Measurements from ENCODE around the gene ANKS6.
"Not testable (repeated sequence)": the region's sequence is repeated elsewhere in the genome, so short reads cannot be mapped to it uniquely, and the experiment has no call there.

Gene ANKS6

DNA sequence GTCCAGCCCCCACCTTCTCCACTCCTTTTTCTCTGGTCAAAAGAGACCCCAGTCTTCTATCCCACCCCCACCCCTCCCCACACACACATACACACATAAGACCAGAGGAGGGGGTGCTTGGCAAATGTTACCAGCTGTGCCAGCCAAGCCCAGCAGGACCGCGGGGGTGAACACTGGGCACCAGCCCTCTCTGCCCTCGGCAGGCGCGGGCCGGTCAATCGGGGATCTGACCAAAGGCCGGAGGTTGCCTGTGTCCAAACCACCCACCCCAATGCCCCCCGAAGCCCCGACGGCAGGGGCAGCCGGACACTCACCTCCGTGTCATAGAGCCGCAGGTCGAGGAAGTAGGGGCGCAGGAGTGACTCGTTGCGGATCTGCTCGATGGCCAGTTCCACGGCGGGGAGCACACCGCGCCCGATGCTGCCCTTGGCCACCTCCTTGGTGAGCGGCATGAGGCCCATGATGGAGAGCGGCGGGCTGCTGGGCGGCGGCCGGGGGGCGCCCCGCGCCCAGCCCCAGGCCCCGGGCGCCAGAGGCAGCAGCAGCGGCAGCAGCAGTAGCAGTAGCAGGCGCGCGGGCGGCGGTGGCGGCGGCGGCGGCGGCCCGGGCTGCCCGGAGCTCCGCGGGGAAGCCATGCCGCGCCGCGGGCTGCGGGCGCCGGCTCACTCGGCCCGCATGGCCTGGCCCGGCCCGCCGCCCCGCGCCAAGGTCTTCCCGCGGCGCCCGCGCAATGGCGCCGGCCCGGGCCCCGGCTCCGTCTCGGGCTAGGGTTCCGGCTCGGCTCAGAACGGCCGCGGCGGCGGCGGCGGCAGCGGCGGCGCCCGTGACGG is 88.0 kb downstream of the ANKS6 start:
- no peak overlapping the region for H3K27ac ChIP-seq
- no peak for DNase-seq (ENCODE audit: low read depth, low spot score)

DNA sequence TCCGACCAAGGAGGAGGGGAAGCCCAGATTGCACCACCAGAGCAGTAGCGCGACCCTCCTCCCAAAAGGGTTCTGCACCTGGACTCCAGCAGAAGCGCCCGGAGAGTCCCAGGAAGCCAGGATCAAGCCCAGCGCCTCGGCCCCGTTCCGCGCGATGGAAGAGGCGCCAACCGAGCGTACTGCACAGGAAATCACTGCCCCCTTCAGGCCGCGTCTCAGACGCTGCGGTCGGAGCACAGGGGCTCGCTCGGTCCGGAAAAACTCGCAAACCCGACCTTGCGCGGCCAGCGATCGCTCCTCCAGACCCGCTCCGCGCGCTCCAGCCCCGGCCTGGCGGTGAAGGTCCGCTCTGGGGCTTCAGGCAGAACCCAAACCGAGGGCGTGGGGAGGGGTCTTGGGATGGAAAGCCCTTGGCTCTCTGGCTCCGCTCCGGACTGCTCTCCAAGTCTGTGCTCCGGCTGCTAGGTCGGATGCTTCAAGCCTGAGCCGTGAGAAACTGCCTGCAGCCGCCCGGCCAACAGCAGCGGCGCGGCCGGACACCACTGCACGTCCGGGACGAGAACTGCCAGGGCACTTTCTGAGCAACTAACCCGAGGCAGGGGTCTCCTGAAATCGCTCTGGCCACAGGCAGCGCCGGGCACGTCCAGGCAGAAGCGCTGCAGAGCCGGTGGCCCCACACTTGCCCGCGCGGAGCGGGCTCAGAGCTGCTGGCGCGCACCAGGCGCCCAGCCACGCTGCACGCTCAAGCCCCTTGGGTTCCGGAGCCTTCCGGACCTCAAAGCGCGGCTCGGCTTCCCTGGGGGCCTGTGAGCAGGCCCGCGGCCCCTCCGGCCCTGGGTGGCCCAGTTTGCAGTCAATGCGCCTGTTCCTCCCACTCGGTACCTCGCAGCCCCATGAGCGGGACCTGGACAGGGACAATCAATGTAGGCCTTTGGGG is 88.9 kb downstream of the ANKS6 start:
- no peak for DNase-seq (ENCODE audit: low read depth, low spot score)
- no peak overlapping the region for H3K27ac ChIP-seq

DNA sequence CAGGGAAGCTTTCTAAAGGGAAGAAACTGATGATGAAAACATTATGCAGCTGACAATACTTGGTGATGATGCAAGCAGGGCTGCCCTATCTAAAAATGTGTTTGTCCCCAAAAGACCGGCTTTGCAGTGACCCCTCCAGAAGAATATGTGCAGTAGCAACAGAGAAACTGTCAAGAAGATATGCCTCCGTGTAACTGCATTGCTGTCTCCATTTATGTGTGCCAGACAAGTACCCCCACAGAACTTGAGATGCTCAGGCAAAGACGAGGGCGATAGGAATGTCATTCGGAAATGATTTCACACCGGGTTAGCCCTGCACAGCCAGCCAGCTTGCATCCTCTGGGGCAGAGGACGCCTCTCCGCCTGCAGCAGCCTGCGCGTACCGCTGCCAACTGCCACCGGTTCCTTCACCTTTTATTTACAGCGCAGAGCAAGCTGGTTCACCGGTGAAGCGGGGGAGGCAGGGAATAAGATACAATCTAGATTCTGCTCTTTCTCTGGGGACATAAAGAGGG is 89.6 kb downstream of the ANKS6 start:
- no peak overlapping the region for H3K27ac ChIP-seq
- DNase-seq (ENCODE audit: low read depth, low spot score), result no peak

DNA sequence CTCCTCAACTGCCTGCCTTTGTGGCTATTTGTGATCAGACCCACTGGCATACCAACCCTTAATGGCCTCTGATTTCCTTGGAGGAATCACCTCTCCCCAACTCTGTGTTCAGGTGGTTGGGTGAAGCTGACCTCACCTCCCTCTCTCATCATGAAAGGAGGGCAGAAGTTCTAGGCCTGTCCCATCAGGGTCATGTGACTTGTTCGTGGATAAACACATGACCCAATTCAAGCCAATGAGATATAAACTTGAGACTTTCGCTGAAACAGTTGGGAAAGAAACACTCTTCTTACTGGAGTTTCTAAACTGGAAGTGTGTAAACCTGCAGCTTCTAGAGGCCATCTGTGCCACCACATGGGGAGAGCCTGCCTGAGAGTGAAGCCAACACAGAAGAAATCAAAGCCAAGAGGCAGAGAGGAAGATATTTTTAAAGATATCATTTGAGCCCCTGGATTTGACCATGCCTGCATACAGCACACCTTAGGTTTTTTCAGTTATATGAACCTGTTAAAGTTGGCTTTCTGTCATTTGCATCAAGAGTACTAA is 93.4 kb downstream of the ANKS6 start:
- no peak for DNase-seq (ENCODE audit: low read depth, low spot score)
- H3K27ac ChIP-seq, result no peak overlapping the region

DNA sequence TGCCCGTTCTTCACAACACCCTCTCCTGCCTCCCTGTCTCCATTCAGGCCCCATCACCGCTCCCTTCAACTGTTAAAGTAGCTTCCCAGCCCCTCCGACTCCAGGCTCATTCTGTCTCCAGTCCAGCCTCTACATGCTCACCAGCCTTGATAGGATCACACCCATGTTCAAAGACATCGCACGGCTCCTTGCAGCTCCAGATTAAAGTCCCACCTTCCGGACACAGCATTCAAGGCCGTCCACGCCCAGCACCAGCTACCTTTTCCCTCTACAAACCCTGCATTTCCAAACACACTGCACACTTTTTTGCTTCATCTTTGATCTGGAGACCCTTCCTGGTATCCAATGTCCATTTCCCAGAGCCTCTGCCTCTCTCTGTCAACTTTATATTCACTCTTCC is 94.0 kb downstream of the ANKS6 start:
- H3K27ac ChIP-seq, result no peak overlapping the region
- DNase-seq (ENCODE audit: low read depth, low spot score), result no peak

DNA sequence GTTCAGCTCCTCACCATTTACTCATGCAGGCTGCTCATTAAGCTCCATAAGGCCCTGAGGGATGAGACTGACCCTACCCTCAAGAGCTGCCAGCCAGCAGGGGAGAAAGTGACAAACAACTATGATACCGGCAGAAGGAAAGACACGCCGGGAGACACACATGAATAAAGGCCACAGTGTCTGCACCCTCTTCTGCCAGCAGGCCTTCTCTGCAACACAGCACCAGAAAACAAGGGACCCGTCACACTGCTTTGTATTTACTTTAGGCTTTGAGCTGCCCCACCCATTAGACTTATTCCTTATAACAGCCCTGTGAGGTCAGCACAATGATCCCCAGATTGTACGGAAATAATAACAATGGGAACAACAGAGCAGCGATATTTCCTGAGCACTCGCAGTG is 94.8 kb downstream of the ANKS6 start:
- no peak for DNase-seq (ENCODE audit: low read depth, low spot score)
- no peak overlapping the region for H3K27ac ChIP-seq

DNA sequence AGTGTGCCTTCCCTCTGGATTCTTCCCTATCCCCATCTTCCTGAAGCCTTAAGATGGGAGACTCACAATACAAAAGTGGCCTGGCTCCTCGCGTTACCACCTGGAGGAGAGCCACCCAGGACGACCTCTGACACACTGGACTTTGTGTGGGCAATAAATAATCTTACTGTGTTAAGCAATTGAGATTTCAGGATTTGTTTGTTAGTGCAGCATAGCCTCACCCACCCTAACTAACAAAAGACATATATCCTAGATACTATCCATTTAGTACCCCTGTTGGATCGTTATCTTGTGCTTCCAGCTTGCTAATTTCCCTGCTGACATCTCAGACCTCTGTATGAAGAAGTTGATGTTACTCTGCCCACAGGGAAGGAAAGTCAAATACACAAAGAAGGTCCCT is 95.6 kb downstream of the ANKS6 start:
- no peak overlapping the region for H3K27ac ChIP-seq
- no peak for DNase-seq (ENCODE audit: low read depth, low spot score)

DNA sequence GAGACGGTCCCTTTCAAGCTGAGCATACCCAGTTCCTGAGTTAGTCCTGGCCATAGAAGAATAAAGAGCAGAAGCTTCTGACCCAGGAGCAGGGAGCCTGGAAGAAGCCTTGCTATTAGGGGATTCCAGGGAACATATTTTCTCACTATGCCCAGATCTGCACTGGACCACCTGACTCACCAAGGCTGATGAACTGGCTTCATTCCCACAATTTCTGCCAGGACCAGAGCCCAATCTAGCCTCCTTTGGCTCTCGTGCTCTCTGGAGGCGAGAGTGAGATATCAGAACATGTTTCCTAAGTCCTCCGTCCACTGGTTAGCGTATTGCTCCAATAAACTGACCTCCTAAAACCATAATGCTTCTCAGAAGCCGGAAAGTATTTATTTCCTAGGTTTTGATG is 97.5 kb downstream of the ANKS6 start:
- no peak for DNase-seq (ENCODE audit: low read depth, low spot score)
- no peak overlapping the region for H3K27ac ChIP-seq

DNA sequence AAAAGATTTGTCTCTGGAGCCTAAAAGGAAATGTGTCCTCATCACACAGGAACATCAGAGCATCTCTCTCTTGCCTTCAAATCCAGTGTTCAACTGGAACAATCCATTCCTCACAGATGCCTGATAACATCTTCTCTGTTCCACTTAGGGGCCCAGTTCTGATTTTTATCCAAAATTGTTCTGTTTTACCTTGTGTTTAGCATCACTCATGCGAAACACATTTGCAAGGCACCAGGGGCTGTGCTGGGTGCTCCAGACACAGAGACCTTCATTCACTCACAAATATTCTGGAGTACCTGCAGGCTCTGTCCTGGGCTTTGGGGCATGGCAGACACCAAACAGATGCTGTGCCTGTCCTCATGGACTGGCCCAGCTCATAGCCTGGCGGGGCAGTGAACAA is 101.4 kb downstream of the ANKS6 start:
- no peak for DNase-seq (ENCODE audit: low read depth, low spot score)
- H3K27ac ChIP-seq, result no peak overlapping the region

DNA sequence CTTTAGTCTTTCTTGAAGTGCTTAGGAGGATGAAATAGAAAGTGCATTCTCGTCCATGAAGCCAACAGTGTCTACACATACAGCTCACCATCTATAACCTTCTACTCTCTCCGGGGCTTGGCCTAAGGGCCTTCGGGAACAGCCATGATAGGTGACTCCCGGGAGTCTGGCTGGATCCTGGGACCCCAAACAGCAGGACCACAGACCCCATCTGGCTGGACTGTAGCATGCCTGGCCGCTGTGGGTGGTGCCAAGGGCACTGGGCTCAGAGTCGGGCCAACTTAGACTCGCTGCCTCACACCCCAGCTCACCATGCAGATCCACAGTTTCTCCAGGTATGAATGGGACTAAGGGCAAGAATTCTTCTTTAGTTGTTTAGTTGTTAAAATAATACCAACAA is 104.0 kb downstream of the ANKS6 start:
- no peak overlapping the region for H3K27ac ChIP-seq
- DNase-seq (ENCODE audit: low read depth, low spot score), result no peak

DNA sequence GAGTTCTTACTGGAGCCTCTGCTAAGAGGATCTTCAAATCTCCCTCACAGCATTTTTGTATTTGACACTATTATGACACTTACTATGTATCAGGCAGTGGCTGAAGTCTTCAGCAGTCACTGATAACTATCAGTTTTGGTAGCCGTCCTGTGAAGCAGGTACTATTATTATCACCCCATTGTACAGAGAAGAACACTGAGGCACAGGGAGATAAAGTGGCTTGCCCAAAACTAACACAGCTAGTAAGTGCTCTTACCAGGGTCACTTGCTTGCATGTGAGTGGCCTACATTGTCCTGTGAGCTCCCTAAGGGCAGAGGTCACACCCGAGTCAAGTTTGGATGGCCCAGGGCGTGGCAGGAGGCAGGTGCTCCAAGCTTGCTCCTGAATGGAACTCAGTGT is 104.5 kb downstream of the ANKS6 start:
- no peak for DNase-seq (ENCODE audit: low read depth, low spot score)
- no peak overlapping the region for H3K27ac ChIP-seq

DNA sequence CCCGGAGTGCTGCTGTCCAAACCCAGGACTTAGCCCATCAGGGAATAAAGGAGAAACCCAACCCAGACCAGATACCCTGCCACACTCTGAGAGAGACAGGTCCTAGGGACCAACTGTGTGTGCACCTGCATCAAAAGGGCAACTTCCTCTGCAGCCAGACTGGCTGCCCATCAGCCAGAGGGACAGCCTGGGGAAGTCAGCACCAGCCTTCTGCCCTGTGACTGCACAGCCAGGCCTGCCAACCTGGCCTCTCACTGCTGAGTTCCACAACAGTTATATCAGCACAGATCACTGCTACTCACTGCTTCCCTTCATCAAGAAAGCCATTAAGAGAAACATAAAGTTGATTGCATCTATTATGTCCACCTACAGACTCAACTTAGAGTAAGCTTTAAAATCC is 105.7 kb downstream of the ANKS6 start:
- no peak overlapping the region for H3K27ac ChIP-seq
- no peak for DNase-seq (ENCODE audit: low read depth, low spot score)

DNA sequence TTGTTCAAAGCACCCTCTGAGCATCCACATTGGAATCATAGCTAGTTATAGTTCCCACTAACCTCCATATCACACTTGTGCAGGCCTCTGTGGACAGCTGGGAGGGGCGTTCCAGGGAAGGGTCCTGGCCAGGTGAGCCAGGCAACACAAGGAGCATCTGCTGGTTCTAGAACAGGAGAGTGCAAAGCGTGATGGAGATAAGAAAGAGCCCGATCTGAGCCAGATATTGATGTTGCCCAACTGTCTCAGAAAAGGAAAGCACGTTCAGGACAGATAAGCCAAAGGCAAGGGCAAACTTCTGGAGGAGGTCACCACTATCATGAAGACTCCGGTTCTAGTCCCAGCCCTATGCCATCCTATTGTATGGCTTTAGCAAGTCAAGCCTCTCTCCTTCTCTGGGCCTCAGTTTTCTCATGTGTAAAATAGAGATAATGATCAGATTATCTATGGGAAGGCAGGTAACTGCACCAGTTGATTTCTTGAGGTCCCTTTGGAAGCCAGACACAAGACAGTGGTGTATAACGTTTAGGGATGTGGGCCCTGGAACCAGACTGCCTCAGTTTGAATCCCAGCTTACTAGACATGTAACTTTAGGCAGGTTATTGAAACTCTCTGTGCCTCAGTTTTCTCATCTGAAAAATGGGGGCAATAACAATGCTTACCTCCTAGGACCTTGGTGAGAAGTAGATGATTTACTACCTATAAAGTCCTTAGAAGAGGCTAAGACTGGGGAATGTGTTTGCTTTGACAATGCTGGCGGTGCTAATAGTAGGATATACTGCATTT is 107.5 kb downstream of the ANKS6 start:
- no peak overlapping the region for H3K27ac ChIP-seq

DNA sequence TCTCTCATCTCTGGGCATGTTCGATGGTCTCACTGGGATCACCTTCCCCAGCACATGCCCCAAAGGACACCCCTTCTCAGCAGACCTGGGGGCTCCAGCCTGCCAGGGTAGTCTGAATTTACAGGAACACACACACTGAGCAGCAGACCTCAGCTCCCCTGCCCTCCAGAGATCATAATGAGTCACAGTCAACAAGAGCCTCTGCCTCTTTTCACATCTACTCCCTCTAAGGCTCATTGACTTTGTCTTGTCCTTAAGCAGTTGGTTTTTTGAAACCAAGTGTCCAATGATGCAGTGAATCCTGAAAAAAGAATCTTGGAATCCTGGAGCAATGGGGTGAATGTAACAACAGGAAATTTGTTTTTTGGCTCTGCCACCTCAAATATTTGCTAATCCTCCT is 108.4 kb downstream of the ANKS6 start:
- no peak overlapping the region for H3K27ac ChIP-seq
- no peak for DNase-seq (ENCODE audit: low read depth, low spot score)

More for the DNA sequence above, 107.5 kb downstream of the ANKS6 start:
- no peak for DNase-seq (ENCODE audit: low read depth, low spot score)

DNA sequence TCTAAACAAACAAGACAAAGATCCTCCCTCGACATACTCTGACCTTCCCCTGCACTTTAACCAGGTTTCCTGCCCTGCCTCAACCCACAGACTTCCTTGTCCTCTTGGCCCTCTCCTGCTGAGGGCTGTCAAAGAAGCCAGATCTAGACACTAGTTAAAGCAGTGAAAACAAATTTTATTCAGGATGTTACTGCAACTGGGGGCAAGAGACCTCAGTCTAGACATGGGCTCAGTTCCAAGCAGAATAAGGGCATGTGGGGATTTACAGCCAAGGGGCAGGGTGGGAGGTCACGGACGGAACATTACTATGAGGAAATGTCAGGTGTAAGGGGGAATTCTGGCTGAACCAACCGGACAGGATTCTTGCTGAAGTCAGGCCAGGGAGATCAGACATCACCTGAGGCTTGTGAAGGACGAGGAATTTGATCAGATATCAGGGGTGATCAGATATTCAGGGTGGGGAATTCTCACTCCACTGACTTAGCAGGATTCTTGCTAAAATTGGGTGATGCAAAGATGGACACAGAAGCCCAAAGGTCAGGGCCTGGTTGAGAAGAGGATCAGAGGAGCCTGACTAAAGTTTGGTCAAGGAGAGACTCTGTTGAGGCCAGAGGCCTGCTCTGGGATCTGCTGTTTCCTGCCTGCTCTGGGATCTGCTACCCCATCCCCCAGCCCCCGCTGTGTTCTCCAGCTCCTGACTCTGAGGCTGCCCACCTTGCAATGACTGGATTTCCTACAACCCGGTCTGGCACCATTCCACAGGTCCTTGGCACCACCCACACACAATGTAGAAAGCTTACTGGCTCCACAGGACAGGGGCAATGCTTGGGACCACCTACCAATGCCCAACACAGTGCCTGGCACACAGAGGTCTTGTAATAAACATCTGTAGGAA is 109.1 kb downstream of the ANKS6 start:
- H3K27ac ChIP-seq, result no peak overlapping the region
- no peak for DNase-seq (ENCODE audit: low read depth, low spot score)

DNA sequence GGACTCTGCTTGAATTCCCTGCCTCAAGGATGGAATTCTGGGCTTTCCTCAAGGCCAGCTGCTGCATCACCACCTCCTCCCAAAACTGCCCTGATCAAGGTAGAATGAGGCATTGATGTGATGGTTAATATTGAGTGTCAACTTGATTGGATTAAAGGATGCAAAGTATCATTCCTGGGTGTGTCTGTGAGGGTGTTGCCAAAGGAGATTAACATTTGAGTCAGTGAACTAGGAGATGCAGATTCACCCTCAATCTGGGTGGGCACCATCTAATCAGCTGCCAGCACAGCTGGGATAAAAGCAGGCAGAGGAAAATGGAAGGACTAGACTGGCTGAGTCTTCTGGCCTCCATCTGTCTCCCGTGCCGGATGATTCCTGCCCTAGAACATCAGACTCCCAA is 111.5 kb downstream of the ANKS6 start:
- not testable (repeated sequence) for H3K27ac ChIP-seq; DNase-seq (ENCODE audit: low read depth, low spot score)
